ENCODE measurements around the gene ALOX5.

The ALOX5 gene

GRCh38 chr10:45425621-45426563, 51.9 kb downstream of the ALOX5 start:
- DNase-seq: no peak

- DNase-seq: no peak
Measured at GRCh38 chr10:45427262-45427969, 53.4 kb downstream of the ALOX5 start.

DNA sequence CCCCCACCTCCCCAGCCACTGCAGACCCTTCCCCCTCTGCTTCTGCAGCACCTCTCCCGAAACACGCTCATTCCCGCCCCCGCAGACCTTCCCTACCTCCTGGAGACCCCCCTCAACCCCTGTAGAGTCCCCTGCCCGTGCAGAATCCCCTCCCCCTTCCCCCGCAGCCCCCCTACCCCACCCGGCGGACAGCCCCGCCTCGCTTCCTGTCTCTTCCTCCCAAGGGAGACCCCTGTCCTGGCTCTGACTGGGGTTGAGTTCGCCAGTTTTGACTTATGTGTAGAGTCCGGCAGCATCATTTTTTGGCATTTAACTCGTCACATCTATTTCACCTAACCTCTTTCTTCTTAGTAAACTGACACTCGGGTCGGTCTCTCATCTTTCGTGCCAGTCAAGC, 54.0 kb downstream of the ALOX5 start:
- no peak for DNase-seq

DNA sequence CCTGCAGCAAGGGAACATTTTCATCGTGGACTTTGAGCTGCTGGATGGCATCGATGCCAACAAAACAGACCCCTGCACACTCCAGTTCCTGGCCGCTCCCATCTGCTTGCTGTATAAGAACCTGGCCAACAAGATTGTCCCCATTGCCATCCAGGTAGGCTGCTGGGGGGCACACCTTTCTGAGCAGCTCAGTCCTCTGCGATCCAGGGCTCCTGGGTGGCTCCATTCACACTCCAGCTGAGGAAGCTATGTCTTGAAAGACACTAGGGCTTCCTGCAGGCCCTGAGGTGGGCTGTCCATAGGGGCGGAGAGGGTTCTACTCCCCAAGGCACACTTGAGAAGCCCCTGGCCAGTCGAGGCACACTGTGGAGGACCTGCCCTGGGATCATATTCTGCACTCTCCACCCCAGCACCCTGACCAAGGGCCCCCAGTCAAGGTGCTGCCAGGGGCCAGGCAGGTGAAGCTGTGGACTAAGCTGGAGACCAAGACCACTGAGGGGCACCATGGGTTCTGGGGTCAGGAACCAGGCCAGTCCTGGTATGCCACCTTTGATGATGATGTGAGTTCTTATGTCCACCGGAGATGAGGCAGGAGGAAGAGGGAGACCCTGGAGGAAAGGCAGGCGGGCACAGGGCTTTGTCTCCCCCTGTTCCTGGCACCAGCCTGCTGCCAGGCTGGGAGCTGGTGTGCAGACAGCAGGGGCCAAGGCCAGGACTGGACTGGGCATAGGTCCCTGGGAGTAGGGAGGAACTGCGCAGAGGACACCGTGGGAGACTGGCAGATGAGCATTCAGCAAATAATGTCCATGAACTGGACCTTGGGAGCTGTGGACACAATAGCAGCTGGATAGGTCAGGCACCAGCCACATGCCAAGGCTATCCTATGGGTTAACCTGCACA, 54.8 kb downstream of the ALOX5 start:
- DNase-seq: no peak

DNA sequence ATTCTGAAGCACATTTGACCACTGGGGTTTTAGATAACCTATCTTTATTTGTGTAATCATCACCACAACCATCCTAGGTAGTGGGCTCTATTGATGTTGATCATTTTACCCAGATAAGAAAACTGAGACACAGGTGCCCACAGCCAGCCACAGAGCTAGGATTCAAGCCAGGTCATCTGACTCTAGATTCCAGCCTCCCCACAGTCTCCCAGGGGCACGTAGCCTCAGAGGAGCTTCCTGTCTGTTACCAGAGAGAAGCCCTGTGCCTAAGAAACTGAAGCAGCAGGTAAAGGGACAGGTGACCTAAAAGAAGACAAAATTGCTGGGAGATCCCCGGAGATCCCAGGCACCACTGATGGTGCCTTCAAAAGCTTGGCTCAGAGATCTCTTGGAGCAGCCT, 55.8 kb downstream of the ALOX5 start:
- no peak for DNase-seq

DNA sequence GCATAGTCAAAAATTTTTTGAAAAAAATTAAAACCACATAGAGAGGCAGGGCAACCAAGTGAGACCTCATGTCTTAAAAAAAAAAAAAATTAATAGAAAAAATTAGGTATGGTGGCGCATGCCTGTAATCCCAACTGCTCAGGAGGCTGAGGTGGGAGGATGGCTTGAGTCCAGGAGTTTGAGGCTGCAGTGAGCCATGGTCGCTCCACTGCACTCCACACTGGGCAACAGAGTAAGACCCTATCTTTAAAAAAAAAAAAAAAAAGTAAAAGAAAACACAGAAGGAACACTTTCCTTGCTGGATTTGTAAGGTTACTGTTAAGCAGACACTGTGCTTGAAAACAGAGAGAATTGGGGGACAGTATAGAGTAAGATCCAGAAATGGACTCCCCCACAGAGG, 58.1 kb downstream of the ALOX5 start:
- DNase-seq: no peak

DNA sequence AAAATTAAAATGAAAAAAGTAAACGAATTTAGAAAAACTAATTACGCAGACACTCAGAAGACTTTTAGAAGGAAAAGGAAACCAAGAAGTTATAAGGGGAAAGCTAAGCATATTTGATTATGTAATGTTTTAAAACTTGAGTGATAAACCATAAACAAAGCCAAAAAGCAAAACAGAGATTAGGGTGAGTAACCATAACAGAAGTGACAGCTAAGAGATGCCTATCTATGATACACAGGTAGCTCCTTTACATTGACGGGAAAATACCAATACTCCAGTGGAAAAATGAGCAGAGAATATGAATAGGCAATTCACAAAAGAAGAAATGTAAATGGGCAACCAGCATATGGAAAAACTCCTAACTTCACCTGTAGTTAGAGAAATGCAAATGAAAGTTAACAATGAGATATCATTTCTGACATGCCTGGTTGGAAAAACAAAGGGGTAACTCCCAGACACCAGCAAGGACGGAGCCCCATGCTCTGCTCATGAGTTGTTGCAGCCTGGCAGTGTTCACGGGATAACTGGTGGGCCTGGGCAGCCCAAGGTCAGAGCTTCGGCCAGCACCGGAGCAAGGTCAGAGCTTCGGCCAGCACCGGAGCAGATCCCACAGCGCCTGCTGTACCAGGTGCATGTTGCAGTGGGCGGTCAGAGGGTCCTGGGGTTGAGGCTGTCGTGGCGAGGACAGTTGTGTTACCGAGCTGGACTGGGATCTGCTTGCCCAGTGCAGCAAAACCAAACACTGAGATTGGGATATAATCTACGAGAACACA, 58.9 kb downstream of the ALOX5 start:
- no peak for DNase-seq

DNA sequence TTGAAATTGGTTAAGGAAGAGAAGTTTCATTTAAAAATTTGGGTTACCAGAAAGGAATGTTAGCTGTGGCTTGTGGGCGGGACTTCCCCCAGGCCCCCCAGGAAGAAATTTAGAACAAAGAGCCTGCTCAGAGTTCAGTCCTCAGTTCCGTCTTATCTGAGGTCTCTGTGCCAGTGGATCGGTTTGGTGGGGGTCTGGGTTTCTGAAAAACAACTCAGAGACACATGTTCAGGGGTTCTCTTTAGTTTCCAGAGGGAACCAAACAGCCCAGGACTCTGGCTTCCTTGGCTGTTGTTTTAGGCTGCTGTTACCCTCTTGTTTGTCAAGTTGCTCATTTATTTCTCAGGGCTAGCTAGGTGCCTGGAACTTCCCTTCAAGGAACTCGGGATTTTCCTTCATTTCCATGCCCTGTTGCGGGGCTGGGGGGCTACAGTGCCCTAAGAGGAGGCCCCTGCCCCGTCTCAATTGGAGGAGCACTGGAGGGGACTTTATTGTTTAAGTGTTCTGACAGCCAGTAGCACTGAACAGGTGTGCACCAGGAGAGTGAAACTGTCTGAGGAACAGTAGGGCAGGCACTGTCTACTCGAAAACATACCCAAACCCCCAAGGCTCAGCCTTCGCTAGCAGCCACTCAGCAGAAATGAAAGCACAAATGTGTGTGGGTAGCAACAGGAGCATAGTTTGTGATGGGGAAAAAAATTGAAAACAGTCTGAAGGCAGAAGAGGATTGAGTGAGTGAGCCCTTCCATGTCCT, 59.9 kb downstream of the ALOX5 start:
- DNase-seq: no peak

- no peak for DNase-seq
Measured at GRCh38 chr10:45437587-45438465, 63.8 kb downstream of the ALOX5 start.

- DNase-seq: no peak
Measured at GRCh38 chr10:45438466-45439090, 64.6 kb downstream of the ALOX5 start.

- no peak for DNase-seq
Measured at GRCh38 chr10:45439365-45439764, 65.3 kb downstream of the ALOX5 start.

- DNase-seq: no peak
Measured at GRCh38 chr10:45439873-45440272, 65.9 kb downstream of the ALOX5 start.

GRCh38 chr10:45440511-45441062, 66.6 kb downstream of the ALOX5 start:
- DNase-seq: no peak

- DNase-seq: no peak
Measured at GRCh38 chr10:45441239-45442190, 67.5 kb downstream of the ALOX5 start.

- DNase-seq: no peak
Measured at GRCh38 chr10:45442251-45442650, 68.2 kb downstream of the ALOX5 start.

DNA sequence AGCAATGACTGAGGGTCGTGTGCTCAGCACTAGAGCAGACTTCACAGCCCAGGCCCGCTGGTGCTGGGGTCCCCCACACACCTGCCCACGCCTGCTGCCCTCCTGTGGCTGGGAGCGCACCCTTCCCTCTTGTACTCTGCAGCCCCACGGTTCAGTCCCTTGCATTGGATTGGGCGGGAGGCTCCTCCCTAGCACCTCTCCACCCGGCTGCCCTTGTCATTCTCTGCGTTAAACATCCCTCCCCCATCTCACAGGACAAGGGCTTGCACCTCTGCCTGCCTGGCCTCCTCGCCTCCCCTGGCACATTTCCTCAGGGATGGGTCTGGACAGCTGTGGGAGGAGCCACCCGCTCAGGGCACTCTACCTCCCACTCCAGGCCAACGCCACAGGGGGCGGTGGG, 68.6 kb downstream of the ALOX5 start:
- no peak for DNase-seq

GRCh38 chr10:45443101-45444009, 69.3 kb downstream of the ALOX5 start:
- DNase-seq: no peak
